KG1 (cell line): ENCODE measurements around the gene GRIA4.
"Not testable (repeated sequence)": the region's sequence is repeated elsewhere in the genome, so short reads cannot be mapped to it uniquely, and the experiment has no call there.

Source experiments
- DNase-seq: peaks from one replicate; lab custom pipeline; 2025; lab: John Stamatoyannopoulos, UW

GRIA4 gene

DNA sequence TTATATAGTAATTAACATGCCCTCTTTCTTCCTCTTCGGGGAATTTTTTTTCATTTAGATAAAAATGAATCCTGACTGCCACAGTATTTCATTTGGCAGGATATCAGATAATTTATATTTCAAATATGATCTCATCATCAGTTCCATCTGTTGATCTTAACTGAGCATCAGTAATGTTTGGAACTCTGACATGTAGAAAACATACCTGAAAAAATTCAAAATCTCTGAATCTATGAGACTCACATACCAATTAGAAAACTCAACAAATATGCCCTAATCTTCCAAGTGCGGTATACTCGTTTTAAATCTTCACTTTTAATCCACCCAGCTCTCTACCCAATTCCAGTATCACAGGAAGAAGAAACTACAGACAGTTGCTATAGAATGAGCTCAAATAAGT lies 250.2 kb downstream of the GRIA4 start:
- no peak for DNase-seq

DNA sequence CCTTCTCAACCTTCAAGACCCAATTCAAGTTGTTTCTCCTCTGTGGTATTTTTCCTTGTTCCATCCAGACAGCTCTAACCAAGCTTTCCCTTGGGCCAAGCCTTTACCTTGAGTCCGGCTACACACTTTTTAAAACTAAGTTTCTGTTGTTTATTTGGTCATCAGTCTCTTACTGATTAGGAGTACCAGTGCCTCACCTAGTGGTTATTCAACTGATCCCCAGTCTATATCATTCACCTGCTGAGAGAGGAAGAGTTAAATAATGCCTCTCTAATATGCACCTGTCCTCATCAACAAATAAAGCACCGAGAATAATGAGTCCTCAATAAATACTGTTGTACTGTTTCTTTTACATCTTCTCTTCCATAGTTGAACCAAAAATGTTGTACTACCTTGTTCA lies 251.4 kb downstream of the GRIA4 start:
- no peak for DNase-seq

DNA sequence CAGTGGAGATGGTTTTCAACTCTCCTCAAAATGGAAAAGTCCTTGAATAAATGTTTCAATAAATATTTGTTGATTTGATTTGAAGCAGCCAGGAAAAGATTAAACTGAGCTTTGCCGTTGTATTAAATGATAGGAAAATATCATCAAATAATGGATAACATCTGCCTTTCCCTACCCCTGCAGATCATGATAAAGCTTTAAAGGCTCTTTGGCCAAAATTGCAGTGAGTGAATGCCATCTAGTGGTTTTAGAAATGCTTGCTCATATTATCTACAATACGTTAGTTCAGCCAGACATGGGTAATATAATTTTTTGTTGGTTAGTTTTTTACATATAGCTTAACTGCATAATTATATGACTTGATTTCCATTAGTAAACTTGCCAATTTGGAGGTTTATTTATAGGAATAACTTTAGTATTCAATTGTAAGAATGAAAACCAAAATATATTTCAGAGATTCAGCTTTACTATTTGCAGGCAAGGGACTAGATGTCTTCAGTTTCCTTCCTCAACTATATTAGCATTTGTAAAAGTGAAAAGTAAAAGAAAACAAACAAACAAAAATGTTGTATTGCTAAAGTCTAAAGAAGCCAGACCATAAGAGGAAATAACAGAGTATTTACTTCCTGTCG lies 253.0 kb downstream of the GRIA4 start:
- DNase-seq: peak; percentile 22

DNA sequence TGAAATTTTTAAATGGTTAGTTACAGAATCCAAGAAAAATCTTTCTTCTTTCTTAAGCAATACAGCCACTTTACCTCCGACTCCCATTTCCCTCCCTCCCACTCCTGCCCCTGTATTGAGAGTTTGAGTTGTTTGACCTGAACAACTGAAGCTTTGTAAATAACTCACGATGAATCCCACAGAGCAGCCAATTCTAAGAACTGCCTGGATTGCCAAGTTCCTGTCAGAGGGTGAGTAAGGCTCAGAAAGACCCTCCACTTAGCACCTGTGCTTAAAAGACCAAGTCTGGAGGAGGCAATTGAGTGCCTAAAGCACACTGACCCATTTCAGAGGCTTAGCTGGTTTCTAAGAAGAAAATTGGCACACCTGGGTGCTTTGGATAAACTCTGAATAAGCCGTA lies 253.7 kb downstream of the GRIA4 start:
- no peak for DNase-seq

DNA sequence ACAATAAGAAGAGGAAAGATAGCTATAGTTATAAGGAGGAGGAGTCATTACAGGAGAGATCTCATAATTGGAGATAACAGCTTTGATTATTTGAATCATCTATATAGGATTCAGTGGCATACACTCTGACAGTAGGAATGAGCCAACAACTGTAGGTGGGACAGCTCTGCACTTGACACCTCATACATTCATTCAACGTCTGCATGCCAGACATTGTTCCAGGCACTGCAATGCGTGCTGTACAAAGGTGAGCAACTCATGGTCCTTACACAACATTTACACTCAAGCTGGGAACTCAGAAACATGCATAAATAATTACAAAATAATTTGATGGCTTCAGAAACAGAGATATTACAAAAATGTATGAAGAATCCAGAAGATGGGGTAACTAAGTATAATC lies 257.9 kb downstream of the GRIA4 start:
- no peak for DNase-seq

DNA sequence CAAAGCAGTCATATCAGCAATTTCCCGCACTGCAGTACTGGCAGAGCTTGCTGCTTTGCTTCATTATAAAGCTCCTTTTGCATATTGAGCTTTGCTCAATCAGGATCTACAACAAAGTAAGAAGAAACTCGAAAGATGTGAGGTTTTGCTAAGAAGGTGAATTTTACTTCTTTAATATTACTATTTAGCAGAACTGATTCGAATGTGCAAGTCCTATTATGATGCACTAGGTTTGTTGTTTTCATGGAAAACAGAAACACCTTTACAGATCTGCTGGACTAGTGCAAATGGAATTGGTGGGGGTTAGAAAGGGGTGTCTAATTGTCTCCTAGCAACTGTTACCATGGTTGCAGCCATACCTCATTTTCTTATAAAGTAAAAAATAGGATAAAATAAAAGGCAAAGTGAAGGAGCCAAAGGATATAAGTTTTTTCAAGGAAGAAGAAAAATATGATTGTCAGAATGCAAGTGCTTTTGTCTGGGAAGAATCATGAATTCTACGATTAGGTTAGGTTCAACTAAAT lies 259.0 kb downstream of the GRIA4 start:
- DNase-seq: no peak

DNA sequence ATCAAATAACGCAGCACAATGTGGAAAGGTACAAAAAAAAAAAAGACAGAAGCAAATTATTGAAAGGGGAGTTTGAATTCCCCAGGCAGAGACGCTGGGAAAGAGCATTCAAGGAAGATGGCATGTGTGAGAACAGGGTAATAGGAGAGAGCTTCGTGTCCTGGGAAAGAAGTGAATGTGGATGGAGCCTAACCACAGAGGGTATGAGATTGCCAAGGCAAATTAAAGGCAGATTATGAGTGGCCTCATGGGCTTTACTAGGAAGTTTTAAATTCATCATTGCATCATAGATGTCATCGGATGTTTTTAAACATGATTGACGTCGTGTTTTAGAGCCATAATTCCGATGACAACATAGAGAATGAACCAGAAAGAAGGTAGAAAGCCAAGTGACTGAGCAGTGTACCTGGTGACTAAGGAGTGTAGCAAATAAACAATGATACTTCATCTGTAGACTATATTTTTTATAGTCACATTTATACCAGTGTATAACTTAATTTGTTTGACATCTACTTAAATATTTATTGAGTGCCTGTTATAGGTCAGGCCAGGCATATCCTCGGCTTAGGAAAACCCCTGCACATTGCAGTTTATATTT lies 260.7 kb downstream of the GRIA4 start:
- no peak for DNase-seq

DNA sequence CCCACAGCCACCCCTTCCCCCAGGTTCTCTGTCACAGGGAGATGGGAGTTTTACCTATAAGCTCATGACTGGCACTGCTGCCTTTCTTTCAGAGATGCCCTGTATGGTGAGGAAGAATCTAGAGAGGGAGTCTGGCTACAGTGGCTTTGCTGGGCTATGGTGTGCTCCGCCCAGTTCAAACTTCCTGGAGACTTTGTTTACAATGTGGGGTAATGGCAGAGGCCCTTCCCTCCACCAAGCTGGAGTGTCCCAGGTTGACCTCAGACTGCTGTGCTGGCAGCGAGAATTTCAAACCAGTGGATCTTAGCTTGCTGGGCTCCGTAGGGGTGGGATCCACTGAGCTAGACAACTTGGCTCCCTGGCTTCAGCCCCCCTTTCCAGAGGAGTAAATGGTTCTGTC lies 268.6 kb downstream of the GRIA4 start:
- DNase-seq: no peak

DNA sequence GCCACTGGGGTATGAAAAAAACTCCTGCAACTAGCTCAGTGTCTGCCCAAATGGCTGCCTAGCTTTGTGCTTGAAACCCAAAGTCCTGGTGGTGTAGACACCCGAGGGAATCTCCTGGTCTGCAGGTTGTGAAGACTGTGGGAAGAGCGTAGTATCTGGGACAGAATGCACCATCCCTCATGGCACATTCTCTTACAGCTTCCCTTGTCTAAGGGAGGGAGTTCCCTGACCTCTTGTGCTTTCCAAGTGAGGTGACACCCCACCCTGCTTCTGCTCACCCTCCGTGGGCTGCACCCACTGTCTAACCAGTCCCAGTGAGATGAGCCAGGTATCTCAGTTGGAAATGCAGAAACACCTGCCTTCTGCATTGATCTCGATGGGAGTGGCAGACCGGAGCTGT lies 269.1 kb downstream of the GRIA4 start:
- DNase-seq: not testable (repeated sequence)

DNA sequence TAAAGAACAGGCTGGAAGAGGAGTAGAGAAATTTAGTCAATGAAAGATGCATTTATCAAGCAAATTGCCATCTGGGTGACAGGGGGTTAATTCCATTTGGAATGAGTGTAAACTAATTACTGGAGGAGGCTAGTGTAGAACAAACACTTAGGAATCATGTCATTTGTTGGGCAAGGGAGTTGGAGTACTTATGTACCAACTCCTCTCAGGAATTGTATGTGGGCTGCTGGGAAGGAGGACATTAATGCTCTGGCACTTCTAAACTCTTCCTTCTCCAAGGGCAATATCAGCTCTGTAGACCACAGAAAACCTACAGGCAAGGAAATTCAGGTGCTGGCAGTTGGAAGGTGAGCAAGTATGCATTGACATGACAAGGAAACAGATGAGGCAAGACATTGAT lies 271.2 kb downstream of the GRIA4 start:
- no peak for DNase-seq

DNA sequence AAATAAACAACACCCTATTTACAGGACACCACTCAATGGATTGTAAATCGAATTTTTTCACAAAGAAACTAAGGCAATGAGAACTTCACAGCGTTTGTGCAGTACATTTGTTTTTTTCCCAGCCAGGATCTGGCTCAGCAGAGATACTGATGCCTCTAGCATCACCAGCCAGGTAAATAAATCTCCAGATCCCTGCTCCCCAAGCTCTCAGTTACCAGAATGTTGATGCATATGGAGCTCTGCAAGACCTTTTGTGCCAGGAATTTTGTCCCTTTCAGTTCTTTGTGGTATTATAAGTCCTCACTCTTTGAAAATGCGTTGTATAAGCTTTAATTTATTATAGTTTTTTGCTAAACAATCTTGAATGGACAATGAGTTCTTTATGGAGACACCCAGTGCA lies 274.6 kb downstream of the GRIA4 start:
- no peak for DNase-seq

DNA sequence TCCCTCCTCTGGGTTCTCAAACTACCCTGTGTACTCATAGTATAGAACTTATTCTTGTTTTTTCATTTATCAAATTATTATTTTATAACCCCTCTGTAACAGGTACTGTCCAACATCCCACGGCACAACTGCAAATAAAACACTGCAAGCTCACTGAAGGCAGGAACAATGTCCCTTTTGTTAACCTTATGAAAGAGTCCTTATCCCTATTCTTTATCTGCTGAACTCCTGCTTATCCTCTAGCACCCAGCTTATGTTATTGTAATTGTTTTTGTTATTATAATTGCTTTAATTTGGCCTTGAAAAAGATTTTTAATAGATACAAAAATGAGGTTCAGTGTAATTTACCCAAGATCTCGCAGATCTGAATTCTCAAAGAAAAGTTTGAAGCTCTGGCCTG lies 281.8 kb downstream of the GRIA4 start:
- DNase-seq: no peak

DNA sequence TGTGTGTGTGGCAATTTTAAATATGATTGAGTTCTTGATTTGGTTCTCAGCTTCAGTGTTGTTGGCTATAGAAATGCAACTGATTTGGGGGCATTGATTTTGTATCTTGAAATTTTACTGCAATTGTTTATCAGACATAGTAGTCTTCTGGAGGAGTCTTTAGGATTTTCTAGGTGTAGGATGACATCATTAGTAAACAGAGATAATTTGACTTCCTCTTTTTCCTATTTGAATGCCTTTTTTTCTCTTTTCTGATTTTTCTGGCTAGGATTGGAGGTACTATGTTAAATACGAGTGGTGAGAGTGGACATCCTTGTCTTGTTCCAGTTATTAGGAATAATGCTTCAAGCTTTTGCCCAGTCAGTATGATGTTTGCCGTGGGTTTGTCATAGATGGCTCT lies 287.3 kb downstream of the GRIA4 start:
- no peak for DNase-seq

DNA sequence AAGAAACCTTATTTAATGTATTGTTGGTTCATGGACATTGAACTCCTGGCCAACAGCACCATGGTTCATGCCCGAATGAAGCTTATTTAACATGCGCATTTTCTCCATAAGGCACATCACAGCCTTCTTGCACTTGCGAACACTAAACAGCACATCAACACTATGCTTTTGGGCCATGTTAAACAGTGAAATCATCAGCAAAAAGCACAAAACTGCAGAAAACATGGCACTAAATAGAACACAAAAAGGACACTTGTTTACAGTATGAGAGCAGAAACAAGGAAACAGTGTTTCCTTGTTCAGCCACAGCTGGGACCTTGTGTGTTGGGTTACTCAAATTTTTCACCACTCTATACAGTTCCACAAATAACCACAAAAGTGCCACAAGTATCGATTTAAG lies 289.9 kb downstream of the GRIA4 start:
- no peak for DNase-seq

DNA sequence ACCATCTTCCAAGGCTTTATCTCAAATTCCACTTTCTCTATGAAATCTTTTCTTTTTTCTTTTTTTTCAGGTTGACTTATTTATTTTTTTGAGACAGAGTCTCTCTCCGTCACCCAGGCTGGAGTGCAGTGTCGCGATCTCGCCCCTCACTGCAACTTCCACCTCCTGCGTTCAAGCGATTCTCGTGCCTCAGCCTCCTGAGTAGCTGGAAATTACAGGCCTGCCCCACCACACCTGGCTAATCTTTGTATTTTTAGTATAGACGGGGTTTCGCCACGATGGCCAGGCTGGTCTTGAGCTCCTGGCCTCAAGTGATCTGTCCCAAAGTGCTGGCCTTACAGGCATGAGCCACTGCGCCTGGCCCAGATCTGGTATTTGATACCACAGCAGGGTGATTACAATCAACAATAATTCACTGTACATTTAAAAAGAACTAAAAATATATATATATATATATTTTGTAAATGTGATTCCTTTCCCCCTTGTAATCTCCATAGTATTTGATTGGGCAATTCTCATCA lies 290.7 kb downstream of the GRIA4 start:
- DNase-seq: no peak

DNA sequence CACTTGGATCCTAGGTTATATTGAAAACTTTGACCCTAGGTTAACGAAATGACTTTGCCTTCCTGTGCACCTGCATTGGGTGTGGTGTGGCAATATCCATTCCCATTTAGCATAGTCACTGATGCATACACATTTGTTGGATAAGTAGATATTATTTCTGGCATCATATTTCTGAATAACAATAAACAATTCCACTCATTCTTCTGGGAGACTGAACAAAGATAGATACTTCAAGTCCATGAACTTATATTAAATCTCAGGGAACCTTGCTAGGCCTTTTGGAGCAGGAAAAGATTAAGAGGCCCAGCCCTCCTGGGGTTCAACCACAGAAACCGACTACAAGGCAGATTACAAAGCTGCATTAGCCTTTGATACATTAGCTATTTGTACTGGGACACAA lies 293.2 kb downstream of the GRIA4 start:
- no peak for DNase-seq

DNA sequence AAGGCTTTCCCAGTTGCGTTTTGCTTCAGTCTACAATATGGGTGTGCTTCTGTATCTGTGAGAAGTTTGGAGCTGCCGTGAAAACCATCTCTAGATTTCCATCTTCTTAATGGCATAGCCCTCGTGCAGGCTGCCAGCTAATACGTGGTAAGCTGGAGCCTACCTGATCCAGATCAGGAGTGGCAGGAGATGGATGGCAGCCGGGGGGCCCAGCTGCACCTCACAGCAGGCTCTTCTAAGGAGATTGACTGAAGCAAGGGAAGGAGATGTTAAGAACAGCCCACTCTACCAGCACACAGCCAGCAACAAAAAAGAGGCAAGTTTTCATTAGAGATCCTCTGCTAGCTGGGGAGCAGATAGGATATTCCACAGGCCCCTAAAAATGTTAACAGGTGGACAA lies 296.6 kb downstream of the GRIA4 start:
- DNase-seq: no peak

DNA sequence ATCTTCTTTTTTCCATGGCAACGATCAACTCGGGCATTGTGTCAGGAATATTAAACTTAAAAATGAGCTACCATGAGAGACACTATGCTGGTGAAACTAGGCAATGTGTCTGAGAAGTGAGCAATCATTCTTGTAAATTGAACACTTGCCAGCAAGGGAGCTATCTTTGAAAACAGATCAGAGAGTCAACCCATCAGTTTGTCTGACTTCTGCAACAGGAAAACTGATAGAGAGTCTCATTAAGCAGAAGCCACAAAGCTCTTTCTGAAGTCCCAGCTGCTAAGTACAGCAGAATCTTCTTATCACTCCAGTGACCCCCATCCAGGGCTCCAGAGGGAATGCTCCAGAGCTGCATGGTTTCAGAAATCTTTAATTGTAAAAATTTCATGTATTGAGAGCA lies 297.4 kb downstream of the GRIA4 start:
- DNase-seq: no peak

DNA sequence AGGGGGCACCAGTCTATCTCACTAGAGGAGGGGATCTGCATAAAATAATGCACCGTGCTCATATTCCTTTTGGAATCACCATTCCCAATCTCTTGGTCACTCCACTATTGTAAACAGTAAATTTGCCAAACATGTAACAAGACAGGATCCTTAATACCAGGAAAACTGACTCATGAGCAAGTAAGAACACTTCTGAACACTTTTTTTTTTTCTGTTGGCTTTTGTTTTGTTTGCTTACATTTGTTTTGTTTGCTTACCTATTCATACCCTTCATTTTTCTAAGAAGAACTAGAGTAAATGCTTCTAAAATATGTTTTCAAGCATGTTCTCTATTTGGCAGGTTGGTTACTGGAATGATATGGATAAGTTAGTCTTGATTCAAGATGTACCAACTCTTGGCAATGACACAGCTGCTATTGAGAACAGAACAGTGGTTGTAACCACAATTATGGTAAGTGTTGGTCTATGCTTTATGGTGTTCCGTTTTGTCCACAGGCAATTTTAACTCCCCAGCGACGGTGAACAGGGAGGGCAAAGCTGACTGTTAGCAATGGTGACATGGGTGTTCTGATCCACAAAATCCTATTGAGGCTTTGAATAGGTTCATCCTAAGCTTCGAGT lies 300.3 kb downstream of the GRIA4 start:
- DNase-seq: no peak

DNA sequence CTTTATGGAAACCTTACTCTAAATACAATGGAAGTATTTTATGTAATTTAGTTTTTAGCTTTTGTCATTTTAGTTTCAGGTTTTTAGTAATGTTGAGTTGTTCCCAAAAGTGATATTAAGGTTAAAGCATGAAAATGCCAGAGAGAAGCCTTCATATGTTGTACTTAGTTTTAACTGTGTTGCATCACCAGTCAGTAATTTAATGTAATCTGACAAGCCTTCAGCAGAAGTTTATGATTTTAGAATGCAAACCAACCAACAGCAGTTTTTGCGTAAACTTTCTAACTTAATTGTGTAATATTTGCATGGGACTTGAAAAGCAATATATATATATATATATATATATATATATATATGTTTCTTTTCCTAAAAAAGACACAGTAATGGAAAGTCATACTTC lies 301.6 kb downstream of the GRIA4 start:
- DNase-seq: no peak

DNA sequence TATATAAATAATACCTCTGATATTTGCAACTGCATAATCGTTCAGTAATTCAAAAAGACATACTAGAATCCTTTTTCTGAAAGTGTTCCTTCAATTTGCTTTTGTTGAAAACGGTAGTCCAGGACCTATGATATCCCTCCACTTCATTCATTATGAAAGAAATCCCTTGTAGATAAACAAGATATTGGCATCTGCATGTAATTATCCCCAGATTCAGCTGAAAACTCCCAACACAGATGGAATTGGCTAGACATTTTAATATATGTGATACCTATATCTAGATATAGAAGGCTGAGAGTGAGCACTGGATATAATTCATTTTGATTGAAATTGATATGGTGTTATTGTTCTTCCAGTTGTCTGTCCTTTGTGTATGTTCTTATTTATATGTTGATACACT lies 302.8 kb downstream of the GRIA4 start:
- DNase-seq: no peak

DNA sequence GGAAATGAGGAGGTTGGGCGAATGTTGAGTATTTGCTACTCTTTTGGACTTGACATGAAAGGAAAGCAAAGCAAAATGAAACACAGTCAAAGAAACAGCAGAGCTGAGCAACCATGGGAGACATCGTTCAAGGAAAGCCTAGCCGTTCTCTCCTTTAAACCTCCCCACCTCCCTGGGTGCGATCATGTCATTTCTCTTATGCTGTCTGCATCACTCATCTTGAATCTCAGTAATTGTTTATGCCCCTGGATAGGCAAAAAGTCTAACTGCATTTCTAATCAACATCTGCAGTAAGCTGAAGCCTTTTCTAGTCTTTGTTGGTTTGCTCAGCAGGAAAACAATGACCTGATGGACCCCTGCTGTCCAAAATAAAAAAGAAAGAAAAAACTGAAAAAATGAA lies 305.1 kb downstream of the GRIA4 start:
- no peak for DNase-seq

DNA sequence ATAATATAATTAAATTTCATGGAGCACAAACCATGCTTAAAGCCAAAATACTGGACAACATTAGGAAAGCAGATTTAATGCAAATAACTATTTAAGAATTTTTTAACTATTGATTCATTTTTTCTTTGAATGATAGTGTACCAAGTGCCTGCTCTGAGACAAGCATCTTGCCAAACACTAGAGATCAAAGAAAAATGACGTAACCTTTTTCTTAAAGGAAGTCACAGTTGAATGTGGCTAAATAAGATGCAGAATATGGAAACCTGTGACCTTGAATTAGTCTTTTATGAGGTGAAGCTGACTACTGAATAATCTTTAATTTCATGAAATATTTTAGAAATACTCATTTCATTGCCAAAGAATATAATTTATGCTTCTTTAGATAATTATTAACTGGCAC lies 308.2 kb downstream of the GRIA4 start:
- DNase-seq: no peak

DNA sequence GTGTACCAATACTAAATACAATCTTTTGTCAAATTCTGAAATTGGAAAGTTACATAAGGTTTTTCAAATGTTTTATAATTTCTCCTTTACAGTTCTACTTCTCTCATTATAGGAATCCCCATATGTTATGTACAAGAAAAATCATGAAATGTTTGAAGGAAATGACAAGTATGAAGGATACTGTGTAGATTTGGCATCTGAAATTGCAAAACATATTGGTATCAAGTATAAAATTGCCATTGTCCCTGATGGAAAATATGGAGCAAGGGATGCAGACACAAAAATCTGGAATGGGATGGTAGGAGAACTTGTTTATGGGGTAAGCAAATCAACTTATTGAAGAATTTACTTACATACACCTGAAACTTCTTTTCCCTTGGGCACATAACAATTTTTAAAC lies 308.7 kb downstream of the GRIA4 start:
- no peak for DNase-seq
